ENCODE data around the gene WFS1. TPM values are rescaled to one million over a fixed set of nuclear protein-coding genes. Genes with fewer than 3 reads are reported as not detected.

WFS1 gene, protein sequence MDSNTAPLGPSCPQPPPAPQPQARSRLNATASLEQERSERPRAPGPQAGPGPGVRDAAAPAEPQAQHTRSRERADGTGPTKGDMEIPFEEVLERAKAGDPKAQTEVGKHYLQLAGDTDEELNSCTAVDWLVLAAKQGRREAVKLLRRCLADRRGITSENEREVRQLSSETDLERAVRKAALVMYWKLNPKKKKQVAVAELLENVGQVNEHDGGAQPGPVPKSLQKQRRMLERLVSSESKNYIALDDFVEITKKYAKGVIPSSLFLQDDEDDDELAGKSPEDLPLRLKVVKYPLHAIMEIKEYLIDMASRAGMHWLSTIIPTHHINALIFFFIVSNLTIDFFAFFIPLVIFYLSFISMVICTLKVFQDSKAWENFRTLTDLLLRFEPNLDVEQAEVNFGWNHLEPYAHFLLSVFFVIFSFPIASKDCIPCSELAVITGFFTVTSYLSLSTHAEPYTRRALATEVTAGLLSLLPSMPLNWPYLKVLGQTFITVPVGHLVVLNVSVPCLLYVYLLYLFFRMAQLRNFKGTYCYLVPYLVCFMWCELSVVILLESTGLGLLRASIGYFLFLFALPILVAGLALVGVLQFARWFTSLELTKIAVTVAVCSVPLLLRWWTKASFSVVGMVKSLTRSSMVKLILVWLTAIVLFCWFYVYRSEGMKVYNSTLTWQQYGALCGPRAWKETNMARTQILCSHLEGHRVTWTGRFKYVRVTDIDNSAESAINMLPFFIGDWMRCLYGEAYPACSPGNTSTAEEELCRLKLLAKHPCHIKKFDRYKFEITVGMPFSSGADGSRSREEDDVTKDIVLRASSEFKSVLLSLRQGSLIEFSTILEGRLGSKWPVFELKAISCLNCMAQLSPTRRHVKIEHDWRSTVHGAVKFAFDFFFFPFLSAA
- total RNA-seq (2022; extraction: Qiagen RNA extraction) = 8.4 to 13.9 TPM (median 13.1 TPM) in 5 replicates

DNA sequence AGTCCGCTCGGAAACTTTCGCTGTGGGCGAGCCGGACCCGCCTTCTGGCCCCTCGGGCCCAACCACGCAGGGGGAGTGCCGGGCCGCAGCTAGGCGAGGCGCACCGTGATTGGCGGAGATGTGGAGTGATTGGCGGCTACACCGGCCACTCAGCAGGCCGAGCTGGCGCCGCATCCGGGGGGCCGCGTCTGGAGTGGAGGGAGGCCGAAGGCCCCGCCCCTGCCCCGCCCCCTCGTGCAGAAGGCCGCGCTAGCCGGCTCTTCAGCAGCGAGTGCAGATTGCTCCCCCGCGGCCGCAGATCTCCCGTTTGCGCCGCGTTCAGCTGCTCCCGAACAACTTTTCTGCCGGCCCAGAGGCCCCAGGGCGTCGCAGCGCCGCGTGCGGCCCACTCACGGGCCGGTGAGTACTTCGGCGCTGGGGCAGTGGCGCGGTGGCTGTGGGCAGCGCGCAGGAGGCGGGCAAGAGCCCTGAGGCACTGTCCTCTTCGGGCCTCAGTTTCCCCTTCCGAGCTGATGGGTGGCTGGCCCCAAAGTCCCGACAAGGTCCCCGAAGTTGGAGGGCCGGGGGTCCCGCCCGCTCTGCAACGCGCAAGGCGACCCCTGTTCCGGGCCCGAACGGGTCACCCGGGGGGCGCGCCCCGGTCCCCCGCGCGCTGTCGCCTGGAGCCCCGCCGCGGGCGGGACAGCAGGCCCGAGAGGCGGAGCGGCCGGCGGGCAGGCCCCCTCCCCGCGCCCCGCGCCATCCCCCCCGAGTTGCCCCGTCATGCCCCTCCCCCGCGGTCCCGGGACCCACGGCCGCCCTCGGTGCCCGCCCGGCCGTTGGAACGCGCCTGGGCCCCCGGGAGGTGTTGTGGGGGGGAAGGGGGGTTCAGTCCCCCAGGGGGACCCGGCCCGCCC, at the start of gene WFS1:
TSS of gene WFS1 (plus strand) at position 235 of the 896 bp plus-strand sequence. CDS start 7,606 bp downstream, outside the sequence.

Other genes with a start within 250 kb of the WFS1 start
- 0.08 TPM in 1 of 5 replicates, not detected in the others for gene JAKMIP1, start 69.3 kb upstream of the WFS1 start, total RNA-seq (2022; extraction: Qiagen RNA extraction)
- gene PPP2R2C, start 202.8 kb downstream of the WFS1 start, total RNA-seq (2022; extraction: Qiagen RNA extraction) = 26.5 to 43.3 TPM (median 41.1 TPM) in 5 replicates